Neutrophil (primary cell): ENCODE measurements around the gene PARD3.

Source experiments
- H3K27ac ChIP-seq: fragments of 200-600 bp; sonication (generic); 2 replicates; pipeline ENCODE4 v1.5.1; 2016; ENCODE audit warnings: mild to moderate bottlenecking, moderate library complexity
- H3K27me3 ChIP-seq: fragments of 200-600 bp; sonication (generic); 2 replicates; pipeline ENCODE4 v1.6.0; 2016; ENCODE audit warnings: mild to moderate bottlenecking
- H3K36me3 ChIP-seq: fragments of 200-600 bp; sonication (generic); 2 replicates; pipeline ENCODE4 v1.5.1; 2017
- H3K4me1 ChIP-seq, 2 experiments: fragments of 200-600 bp in 1 of 2; sonication (generic) in 1 of 2; 1 replicate in 1 of 2; 2 replicates in 1 of 2; pipeline versions ENCODE4 v1.5.1 to v1.6.1; 2013 to 2016; ENCODE audit warnings: low read depth in 1 of 2, low read length in 1 of 2, mild to moderate bottlenecking in 1 of 2, moderate library complexity in 1 of 2; ENCODE audit not compliant: control insufficient read depth in 1 of 2, insufficient read depth in 1 of 2
- H3K4me3 ChIP-seq, 2 experiments: fragments of 200-600 bp in 1 of 2; sonication (generic) in 1 of 2; 1 replicate in 1 of 2; 2 replicates in 1 of 2; pipeline ENCODE4 v1.5.1; 2013 to 2016; ENCODE audit warnings: low read depth in 1 of 2, low read length in 1 of 2, mild to moderate bottlenecking in 1 of 2, moderate library complexity in 1 of 2
- H3K9me3 ChIP-seq: fragments of 200-600 bp; sonication (generic); 2 replicates; pipeline ENCODE4 v1.5.1; 2016
- CTCF ChIP-seq: fragments of 200-600 bp; sonication (generic); IDR thresholded peaks from 2 replicates; pipeline ENCODE4 v1.5.1; 2016; ENCODE audit warnings: antibody characterized with exemption

PARD3 gene

GRCh38 chr10:34106356-34106885 lies 708.7 kb downstream of the PARD3 start:
- no peak overlapping the region for H3K27ac ChIP-seq
- TF ChIP-seq CTCF = no peak
- H3K36me3 ChIP-seq = no peaks in the 10 kb centered on the region
- no peaks in the 10 kb centered on the region for H3K27me3 ChIP-seq
- no peaks in the 10 kb centered on the region for H3K9me3 ChIP-seq
- no peaks in the 10 kb centered on the region for H3K4me1 ChIP-seq
- no peak overlapping the region for H3K4me3 ChIP-seq

GRCh38 chr10:34104829-34105572 lies 710.1 kb downstream of the PARD3 start:
- no peaks in the 10 kb centered on the region for H3K36me3 ChIP-seq
- H3K27ac ChIP-seq = no peak overlapping the region
- H3K27me3 ChIP-seq = no peaks in the 10 kb centered on the region
- no peak overlapping the region for H3K4me3 ChIP-seq
- no peak for TF ChIP-seq CTCF
- no peaks in the 10 kb centered on the region for H3K4me1 ChIP-seq
- H3K9me3 ChIP-seq = no peaks in the 10 kb centered on the region

DNA sequence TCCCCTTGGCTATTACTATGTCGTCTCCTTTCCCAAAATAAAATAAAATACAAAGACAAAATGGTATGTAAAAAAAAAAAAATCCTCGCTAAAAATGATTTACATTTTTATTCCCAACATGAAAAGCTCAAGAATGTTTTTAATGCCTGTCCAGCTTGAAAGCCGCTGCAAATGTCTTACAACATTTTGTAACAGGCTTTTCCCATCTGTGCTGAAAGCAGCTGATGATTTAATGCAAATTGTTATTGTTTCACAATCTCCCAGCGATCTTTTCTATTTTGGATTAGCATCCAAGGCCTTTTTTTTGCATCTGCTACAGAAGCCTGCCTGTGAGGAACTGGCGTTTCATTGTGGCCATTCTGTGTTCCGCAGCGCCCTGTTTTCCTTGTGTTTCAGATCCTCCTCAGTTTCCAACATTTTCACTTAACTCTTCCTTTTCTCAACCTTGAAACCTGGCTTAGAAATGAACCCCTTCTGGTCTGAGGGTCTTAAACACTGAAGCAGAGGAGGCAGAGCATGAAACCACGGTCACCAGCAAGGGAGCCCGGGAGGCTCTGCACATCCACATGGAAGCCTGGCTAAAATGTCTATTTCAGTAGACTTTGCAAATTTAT lies 712.1 kb downstream of the PARD3 start:
- Histone ChIP-seq H3K27ac (no peak overlapping the region), H3K4me3 (no peak overlapping the region), H3K27me3 (no peaks in the 10 kb centered on the region), H3K36me3 (no peaks in the 10 kb centered on the region), H3K9me3 (no peaks in the 10 kb centered on the region), H3K4me1 (no peaks in the 10 kb centered on the region)
- no peak for TF ChIP-seq CTCF

DNA sequence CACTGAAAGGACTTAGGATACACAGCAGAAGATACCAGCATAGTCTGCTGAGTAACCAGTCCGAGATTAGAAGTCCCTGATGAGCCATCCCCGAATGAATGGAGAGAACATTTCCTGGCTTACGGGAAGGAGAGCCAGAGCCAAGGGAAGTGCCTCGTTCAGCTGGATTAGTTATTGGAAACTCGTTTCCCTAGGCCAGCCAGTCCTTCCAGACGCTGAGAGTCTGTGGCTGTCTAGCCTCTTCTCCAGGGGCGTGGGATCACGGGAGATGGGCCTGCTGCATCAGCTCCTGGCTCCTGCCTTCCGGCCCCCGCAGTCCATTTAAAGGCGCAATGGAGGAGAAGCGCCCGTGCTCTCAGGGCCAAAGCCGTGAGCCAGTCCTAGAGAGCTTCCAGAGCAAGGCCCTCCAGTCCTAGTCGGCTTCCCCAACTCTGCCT lies 712.8 kb downstream of the PARD3 start:
- no peaks in the 10 kb centered on the region for H3K4me1 ChIP-seq
- H3K9me3 ChIP-seq = no peaks in the 10 kb centered on the region
- H3K4me3 ChIP-seq = no peak overlapping the region
- H3K36me3 ChIP-seq = no peaks in the 10 kb centered on the region
- H3K27me3 ChIP-seq = no peaks in the 10 kb centered on the region
- no peak overlapping the region for H3K27ac ChIP-seq
- TF ChIP-seq CTCF = no peak

GRCh38 chr10:34101001-34101400 lies 714.1 kb downstream of the PARD3 start:
- H3K36me3 ChIP-seq = no peaks in the 10 kb centered on the region
- H3K27me3 ChIP-seq = no peaks in the 10 kb centered on the region
- H3K27ac ChIP-seq = no peak overlapping the region
- TF ChIP-seq CTCF = no peak
- no peaks in the 10 kb centered on the region for H3K9me3 ChIP-seq
- H3K4me1 ChIP-seq = no peaks in the 10 kb centered on the region
- no peak overlapping the region for H3K4me3 ChIP-seq
